GM23248 (cell line): Measurements from ENCODE around the gene RECQL5. TPM values are rescaled to one million over a fixed set of nuclear protein-coding genes. Genes with fewer than 3 reads are reported as not detected.

Experiments used
- DNase-seq: peaks from one replicate; pipeline ENCODE4 v3.0.0-alpha.2; 2015
- H2AFZ ChIP-seq: fragments of 200-600 bp; sonication (generic); 2 replicates; pipeline ENCODE4 v1.6.1; 2016; ENCODE audit warnings: antibody characterized with exemption
- H3F3A ChIP-seq: fragments of 200-600 bp; sonication (generic); 2 replicates; pipeline ENCODE4 v1.6.1; 2016; ENCODE audit warnings: mild to moderate bottlenecking, antibody characterized with exemption, mixed run types; ENCODE audit not compliant: insufficient read depth
- H3K27ac ChIP-seq: fragments of 200-600 bp; sonication (generic); 2 replicates; pipeline ENCODE4 v1.5.1; 2016; ENCODE audit warnings: mild to moderate bottlenecking
- H3K27me3 ChIP-seq: fragments of 200-600 bp; sonication (generic); replicated peaks from 2 replicates; pipeline ENCODE4 v1.6.1; 2016; ENCODE audit warnings: mild to moderate bottlenecking; ENCODE audit not compliant: insufficient read depth
- H3K36me3 ChIP-seq: fragments of 200-600 bp; sonication (generic); 2 replicates; pipeline ENCODE4 v1.6.1; 2016; ENCODE audit warnings: low read depth, mild to moderate bottlenecking
- H3K4me1 ChIP-seq: fragments of 200-600 bp; sonication (generic); 2 replicates; pipeline ENCODE4 v1.6.1; 2016; ENCODE audit warnings: mild to moderate bottlenecking; ENCODE audit not compliant: insufficient read depth
- H3K4me2 ChIP-seq: fragments of 200-600 bp; sonication (generic); one replicate; pipeline ENCODE4 v1.6.1; 2016; ENCODE audit warnings: mild to moderate bottlenecking; ENCODE audit not compliant: unreplicated experiment
- H3K4me3 ChIP-seq: fragments of 200-600 bp; sonication (generic); 2 replicates; pipeline ENCODE4 v1.5.1; 2016; ENCODE audit warnings: mild to moderate bottlenecking
- H3K79me2 ChIP-seq: fragments of 200-600 bp; sonication (generic); 2 replicates; pipeline ENCODE4 v1.6.1; 2016; ENCODE audit warnings: mild to moderate bottlenecking; ENCODE audit not compliant: insufficient read depth
- H3K9ac ChIP-seq: fragments of 200-600 bp; sonication (generic); 2 replicates; pipeline ENCODE4 v1.6.1; 2016; ENCODE audit warnings: mild to moderate bottlenecking
- H3K9me2 ChIP-seq: fragments of 200-600 bp; sonication (generic); 2 replicates; pipeline ENCODE4 v1.6.1; 2016; ENCODE audit warnings: mixed run types, mild to moderate bottlenecking, moderate library complexity; ENCODE audit not compliant: insufficient read depth
- H3K9me3 ChIP-seq: fragments of 200-600 bp; sonication (generic); one replicate; pipeline ENCODE4 v1.6.1; 2017; ENCODE audit warnings: low read depth
- H4K20me1 ChIP-seq: fragments of 200-600 bp; sonication (generic); 2 replicates; pipeline ENCODE4 v1.6.0; 2016; ENCODE audit not compliant: insufficient read depth
- EZH2 ChIP-seq: fragments of 200-600 bp; sonication (generic); IDR thresholded peaks from 2 replicates; pipeline ENCODE4 v1.6.1; 2018; ENCODE audit warnings: antibody characterized with exemption, mild to moderate bottlenecking; ENCODE audit not compliant: insufficient read depth, poor library complexity, severe bottlenecking
- EZH2phosphoT487 ChIP-seq: fragments of 200-600 bp; sonication (generic); IDR thresholded peaks from 2 replicates; pipeline ENCODE4 v1.6.1; 2018; ENCODE audit warnings: antibody characterized with exemption, moderate library complexity, mild to moderate bottlenecking, low read depth; ENCODE audit not compliant: insufficient read depth
- WGBS, 2 experiments: methylation state at CpG; one replicate each; pipeline ENCODE4 v1.1.6; 2015 to 2017; ENCODE audit warnings: low lambda C conversion rate in 2 of 2, low coverage in 1 of 2; ENCODE audit errors: missing lambda C conversion rate in 2 of 2; 5-methylcytosine and 5-hydroxymethylcytosine counted together
- in situ Hi-C: fragments of 300-500 bp; cut with MboI; formaldehyde crosslinking; loops from 2 replicates; pipeline ENCODE4 v1.15.0; 2020
- polyA plus RNA-seq: library from polyadenylated mRNA; unstranded; fragments of >200 nt; fragmentation: Nextera tagmentation; extraction: Ambion mirVana; gene quantifications from 2 replicates; pipeline ENCODE4 v1.2.1, GENCODE V29; 2016
- total RNA-seq: library from RNA; depleted of rRNA; stranded (reverse); fragments of >200 nt; shearing (Covaris generic); gene quantifications from 2 replicates; pipeline ENCODE4 v1.2.3, GENCODE V29; 2014

Gene RECQL5
- total and polyA plus RNA-seq, 2 experiments from 2014 or later, result 12.8 to 20.9 TPM

DNA sequence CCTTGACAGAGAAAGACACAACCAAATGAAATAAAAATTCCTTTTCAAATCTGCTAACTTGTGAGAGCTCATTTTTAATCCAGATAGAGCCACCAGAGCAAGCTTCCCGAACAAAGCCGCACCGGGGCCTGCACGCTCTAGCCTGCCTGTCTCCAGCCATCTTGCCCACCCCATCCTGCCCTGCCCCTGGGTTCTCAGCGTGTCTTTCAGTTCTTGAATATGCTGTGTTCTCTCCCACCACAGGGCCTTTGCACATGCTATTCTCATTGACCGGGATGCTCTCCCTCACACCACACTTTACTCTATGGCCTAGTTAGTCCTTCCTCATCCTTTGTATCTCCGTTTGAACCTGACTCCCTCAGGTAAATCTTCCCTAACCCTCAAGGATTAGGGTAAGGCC is 19.0 kb downstream of the RECQL5 start:
- DNase-seq, result no peak
- in situ Hi-C loops, result no loop called here
- Histone ChIP-seq H3K79me2 (no peaks in the 10 kb centered on the region), H3F3A (no peaks in the 10 kb centered on the region), H3K4me2 (no peak overlapping the region), H3K9ac (no peak overlapping the region), H4K20me1 (no peaks in the 10 kb centered on the region), H3K36me3 (peaks cover 4% of the 10 kb centered on the region; the same call in 1 of the 2 replicates), H3K4me1 (no peaks in the 10 kb centered on the region), H3K4me3 (no peak overlapping the region), H3K27ac (no peak overlapping the region), H3K9me3 (no peaks in the 10 kb centered on the region), H3K9me2 (no peaks in the 10 kb centered on the region), H2AFZ (no peak overlapping the region), H3K27me3 (no peaks in the 10 kb centered on the region)
- WGBS, 2 experiments, result 91 to 94% methylated on average over 7 of the region's 7 CpGs
- TF ChIP-seq EZH2phosphoT487 (no peak), EZH2 (no peak)

GRCh38 chr17:75647061-75647460 is 19.9 kb downstream of the RECQL5 start:
- Histone ChIP-seq H3K27me3 (no peaks in the 10 kb centered on the region), H3F3A (no peaks in the 10 kb centered on the region), H2AFZ (no peak overlapping the region), H3K4me1 (no peaks in the 10 kb centered on the region), H3K36me3 (peaks cover 4% of the 10 kb centered on the region; the same call in 1 of the 2 replicates), H3K27ac (no peak overlapping the region), H3K4me3 (no peak overlapping the region), H3K9ac (no peak overlapping the region), H4K20me1 (no peaks in the 10 kb centered on the region), H3K79me2 (no peaks in the 10 kb centered on the region), H3K9me3 (no peaks in the 10 kb centered on the region), H3K9me2 (no peaks in the 10 kb centered on the region), H3K4me2 (no peak overlapping the region)
- no peak for DNase-seq
- WGBS, 2 experiments, result 89 to 93% methylated on average over 7 of the region's 7 CpGs
- in situ Hi-C loops, result no loop called here
- TF ChIP-seq EZH2 (no peak), EZH2phosphoT487 (no peak)

- H3K9me3 ChIP-seq, result no peaks in the 10 kb centered on the region
- H3K79me2 ChIP-seq, result no peaks in the 10 kb centered on the region
- H3K4me1 ChIP-seq, result no peaks in the 10 kb centered on the region
- H3K9me2 ChIP-seq, result no peaks in the 10 kb centered on the region
- no peak overlapping the region for H3K27ac ChIP-seq
- peaks cover 1% of the 10 kb centered on the region; the same call in 1 of the 2 replicates for H3K36me3 ChIP-seq
- TF ChIP-seq EZH2phosphoT487, result no peak
- no peak for TF ChIP-seq EZH2
- no peaks in the 10 kb centered on the region for H3F3A ChIP-seq
- H4K20me1 ChIP-seq, result no peaks in the 10 kb centered on the region
- in situ Hi-C loops, result no loop called here
- H2AFZ ChIP-seq, result no peak overlapping the region
- H3K9ac ChIP-seq, result no peak overlapping the region
- no peaks in the 10 kb centered on the region for H3K27me3 ChIP-seq
- DNase-seq, result no peak
- H3K4me3 ChIP-seq, result no peak overlapping the region
- WGBS, 2 experiments, result 86 to 90% methylated on average over 6 of the region's 6 CpGs
- no peak overlapping the region for H3K4me2 ChIP-seq
Observed at GRCh38 chr17:75646638-75646992, 20.3 kb downstream of the RECQL5 start.

GRCh38 chr17:75645889-75646637 is 20.9 kb downstream of the RECQL5 start:
- no peaks in the 10 kb centered on the region for H3K79me2 ChIP-seq
- WGBS, 2 experiments, result 79 to 80% methylated on average over 17 of the region's 17 CpGs
- H3K36me3 ChIP-seq, result no peaks in the 10 kb centered on the region
- no peak overlapping the region for H2AFZ ChIP-seq
- no peak overlapping the region for H3K27ac ChIP-seq
- H4K20me1 ChIP-seq, result no peaks in the 10 kb centered on the region
- no peaks in the 10 kb centered on the region for H3K4me1 ChIP-seq
- no peaks in the 10 kb centered on the region for H3K27me3 ChIP-seq
- in situ Hi-C loops, result no loop called here
- no peaks in the 10 kb centered on the region for H3K9me3 ChIP-seq
- H3K4me2 ChIP-seq, result no peak overlapping the region
- H3K9ac ChIP-seq, result no peak overlapping the region
- no peak for DNase-seq
- no peaks in the 10 kb centered on the region for H3K9me2 ChIP-seq
- no peak overlapping the region for H3K4me3 ChIP-seq
- H3F3A ChIP-seq, result no peaks in the 10 kb centered on the region
- TF ChIP-seq EZH2 (no peak), EZH2phosphoT487 (no peak)

GRCh38 chr17:75645501-75645888 is 21.5 kb downstream of the RECQL5 start:
- Histone ChIP-seq H3K4me3 (no peak overlapping the region), H2AFZ (no peak overlapping the region), H3K9me3 (no peaks in the 10 kb centered on the region), H3K27me3 (no peaks in the 10 kb centered on the region), H4K20me1 (no peaks in the 10 kb centered on the region), H3K27ac (no peak overlapping the region), H3K36me3 (no peaks in the 10 kb centered on the region), H3K4me2 (no peak overlapping the region), H3K79me2 (no peaks in the 10 kb centered on the region), H3K9ac (no peak overlapping the region), H3K9me2 (no peaks in the 10 kb centered on the region), H3K4me1 (no peaks in the 10 kb centered on the region), H3F3A (no peaks in the 10 kb centered on the region)
- TF ChIP-seq EZH2 (no peak), EZH2phosphoT487 (no peak)
- in situ Hi-C loops, result no loop called here
- 84 to 90% methylated on average over 7 of the region's 7 CpGs for WGBS, 2 experiments
- DNase-seq, result no peak
